Adrenal gland (tissue), 19 donors: ENCODE results near the gene TEX11. TPM values are rescaled to one million over a fixed set of nuclear protein-coding genes. Genes with fewer than 3 reads are reported as not detected.

ENCODE experiments used
- DNase-seq, 7 donors: peaks; one replicate each; pipeline ENCODE4 v3.0.0-alpha.2; 2019 to 2020
- H3K27ac ChIP-seq, 5 donors: fragments of 200-600 bp; sonication (generic) in 4 of 5; 1 replicate in 3 of 5; 2 replicates in 2 of 5; pipeline versions ENCODE4 v1.5.1 to v1.8.0; 2016 to 2020; ENCODE audit warnings: mild to moderate bottlenecking in 1 of 5
- H3K27me3 ChIP-seq: fragments of 200-600 bp; 2 replicates; pipeline ENCODE4 v1.8.0; 2021
- H3K36me3 ChIP-seq, 2 donors: fragments of 200-600 bp; replicated peaks in 1 of 2; 1 replicate in 1 of 2; 2 replicates in 1 of 2; pipeline versions ENCODE4 v1.5.1 to v1.8.0; 2018 to 2022
- H3K4me1 ChIP-seq, 2 donors: fragments of 200-600 bp; replicated peaks in 1 of 2; 1 replicate in 1 of 2; 2 replicates in 1 of 2; pipeline versions ENCODE4 v1.5.1 to v1.8.0; 2018 to 2021
- H3K4me3 ChIP-seq, 4 donors: fragments of 200-600 bp; sonication (generic) in 3 of 4; one replicate each; pipeline ENCODE4 v1.5.1; 2016 to 2018
- H3K9me3 ChIP-seq, 3 donors: fragments of 200-600 bp; sonication (generic) in 1 of 3; replicated peaks in 1 of 3; 1 replicate in 2 of 3; 2 replicates in 1 of 3; pipeline versions ENCODE4 v1.5.1 to v1.8.0; 2016 to 2021
- CTCF ChIP-seq, 6 experiments: fragments of 450-650 bp in 4 of 6; fragments of 200-600 bp in 2 of 6; sonication (generic) in 1 of 6; IDR thresholded peaks; 1 replicate in 5 of 6; 2 replicates in 1 of 6; pipeline versions ENCODE4 v1.5.1 to v1.8.0; 2016 to 2021; ENCODE audit warnings: antibody characterized with exemption in 6 of 6, mild to moderate bottlenecking in 2 of 6, moderate library complexity in 1 of 6
- POLR2A ChIP-seq, 2 donors: fragments of 450-650 bp; IDR thresholded peaks; one replicate each; pipeline ENCODE4 v1.6.1; 2017; ENCODE audit warnings: antibody characterized with exemption in 2 of 2, mild to moderate bottlenecking in 2 of 2, moderate library complexity in 1 of 2
- WGBS, 4 donors: extraction: QIAGEN DNeasy Blood & Tissue Kit in 2 of 4; methylation state at CpG; one replicate each; pipeline versions ENCODE4 v1.1.5 to v1.1.7; 2013 to 2017; 5-methylcytosine and 5-hydroxymethylcytosine counted together
- intact Hi-C, 2 donors: fragments of 100-400 bp; cut with DNase I; formaldehyde crosslinking; loops; one replicate each; pipeline versions ENCODE4 v1.14.1 to v1.15.0; 2022 to 2023
- long read RNA-seq, 10 donors: library from polyadenylated mRNA in 3 of 10; unstranded in 2 of 10; stranded (forward) in 1 of 10; transcript quantifications; one replicate each; pipeline ENCODE4 v2.0.0 and lab custom pipeline, GENCODE V29; 2021 to 2026
- polyA plus RNA-seq, 3 donors: library from polyadenylated mRNA; stranded (reverse); fragments of 200-250 nt in 2 of 3; fragments of 350-450 nt in 1 of 3; fragmentation: Illumina TruSeq in 1 of 3; extraction: RNeasy Lipid Tissue Mini Kit (QIAGEN cat#74804) in 1 of 3; gene quantifications; one replicate each; pipeline ENCODE4 v1.2.3, GENCODE V29; 2013 to 2014
- total RNA-seq, 9 donors: library from RNA; depleted of rRNA in 4 of 9; stranded (reverse); fragments of >200 nt in 4 of 9; fragments of 120-200 nt in 1 of 9; fragmentation: NEBNext Ultra II Directional in 1 of 9; extraction: Animal tissue kit (Norgen Biotek cat#: 25700) in 1 of 9; gene quantifications; one replicate each; pipeline versions ENCODE4 v1.1.0 to v1.2.4, GENCODE V29; 2013 to 2023
- donor health status: healthy with polysubstance abuse.
- donor health status: Bipolar disorder and iron deficiency.
- donor health status: DM: yes; HTN: yes; CAD: no.
- donor health status: DM: no; HTN: no; CAD: no.
- donor health status: DM: no; HTN: no; CAD: no.
- donor health status: DM: yes; HTN: yes; CAD: no.

The TEX11 gene
- total RNA-seq, result not detected
- under 1 TPM in 1 of 3 donors, not detected in 2; 0.13 TPM for polyA plus RNA-seq
- long read RNA-seq, donor 1, result 0 reads
- long read RNA-seq, donor 2, result 0 reads
- long read RNA-seq, donor 3, result 0 reads
- long read RNA-seq, donor 4, result 0 reads
- long read RNA-seq, donor 5, result 0 reads
- long read RNA-seq, donor 6, result 0 reads
- long read RNA-seq, donor 7, result 0 reads
- long read RNA-seq, donor 8, partial matches to known transcripts, result 0 of 1 reads
- long read RNA-seq, donor 8, other reads (novel, unspliced or antisense), result 0 of 1 reads
- long read RNA-seq, donor 9, result 0 reads
- long read RNA-seq, donor 10, result 0 reads

GRCh38 chrX:70908541-70908940 is at the start of gene TEX11:
TSS of gene TEX11 (minus strand) at chrX:70908711. CDS start at chrX:70907789, 922 bp downstream.
- H3K27me3 ChIP-seq, result no peaks in the 10 kb centered on the region
- WGBS, 4 donors, result 71 to 100% (median 83%) methylated on average over 2 to 14 of the region's 14 CpGs
- H3K27ac ChIP-seq, result no peak within 1 kb of the TSS
- no peaks in the 10 kb centered on the region for H3K4me1 ChIP-seq
- DNase-seq, result no peak
- H3K36me3 ChIP-seq, result no peaks in the 10 kb centered on the region
- intact Hi-C loops, result no loop called here
- no peak within 1 kb of the TSS for H3K4me3 ChIP-seq
- no peaks in the 10 kb centered on the region for H3K9me3 ChIP-seq
- no peak for TF ChIP-seq CTCF (IDR thresholded peaks at IDR 0.05)
- TF ChIP-seq POLR2A (IDR thresholded peaks at IDR 0.05), result no peak

DNA sequence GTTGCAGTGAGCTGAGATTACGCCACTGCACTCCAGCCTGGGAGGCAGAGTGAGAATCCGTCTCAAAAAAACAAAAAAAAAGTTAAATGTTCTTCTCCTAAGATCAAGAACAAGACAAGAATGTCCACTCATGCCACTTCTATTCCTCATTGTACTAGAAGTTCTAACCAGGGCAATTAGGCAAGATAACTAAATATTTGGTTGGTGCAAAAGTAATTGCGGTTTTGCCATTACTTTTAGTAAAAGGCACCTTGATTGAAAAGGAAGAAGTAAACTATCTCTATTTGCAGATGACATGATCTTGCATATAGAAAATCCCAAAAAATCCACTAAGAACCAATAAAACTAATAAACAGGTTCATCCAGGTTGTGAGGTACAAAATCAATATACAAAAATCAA is 46.4 kb upstream of the TEX11 start:
- Histone ChIP-seq H3K36me3 (no peaks in the 10 kb centered on the region), H3K4me3 (no peak overlapping the region), H3K9me3 (no peaks in the 10 kb centered on the region), H3K4me1 (no peaks in the 10 kb centered on the region), H3K27ac (no peak overlapping the region), H3K27me3 (peaks cover 36% of the 10 kb centered on the region)
- intact Hi-C loops, result no loop called here
- TF ChIP-seq CTCF (IDR thresholded peaks at IDR 0.05) (no peak), POLR2A (IDR thresholded peaks at IDR 0.05) (no peak)
- 86 to 92% (median 87%) methylated on average over 3 of the region's 3 CpGs for whole genome bisulfite sequencing, 4 donors
- DNase-seq, result no peak

- Histone ChIP-seq H3K9me3 (no peaks in the 10 kb centered on the region), H3K4me3 (no peak overlapping the region), H3K36me3 (no peaks in the 10 kb centered on the region), H3K4me1 (no peaks in the 10 kb centered on the region), H3K27ac (no peak overlapping the region), H3K27me3 (peaks cover 39% of the 10 kb centered on the region)
- intact Hi-C loops, result no loop called here
- WGBS, 4 donors, result 76 to 89% (median 85%) methylated on average over 6 of the region's 6 CpGs
- no peak for DNase-seq
- TF ChIP-seq CTCF (IDR thresholded peaks at IDR 0.05), result no peak
- no peak for TF ChIP-seq POLR2A (IDR thresholded peaks at IDR 0.05)
Measured at GRCh38 chrX:70924294-70924911, 15.9 kb upstream of the TEX11 start.

GRCh38 chrX:70922774-70923473 is 14.4 kb upstream of the TEX11 start:
- DNase-seq, result no peak
- Histone ChIP-seq H3K36me3 (no peaks in the 10 kb centered on the region), H3K4me1 (no peaks in the 10 kb centered on the region), H3K9me3 (no peaks in the 10 kb centered on the region), H3K4me3 (no peak overlapping the region), H3K27me3 (peaks cover 31% of the 10 kb centered on the region), H3K27ac (no peak overlapping the region)
- TF ChIP-seq CTCF (IDR thresholded peaks at IDR 0.05), result no peak
- no peak for TF ChIP-seq POLR2A (IDR thresholded peaks at IDR 0.05)
- 23 to 40% (median 26%) methylated on average over 5 of the region's 5 CpGs for WGBS, 4 donors
- intact Hi-C loops, result no loop called here
